ENCODE data around the gene LIN7B.
"Not testable (repeated sequence)": the region's sequence is repeated elsewhere in the genome, so short reads cannot be mapped to it uniquely, and the experiment has no call there.

DNA sequence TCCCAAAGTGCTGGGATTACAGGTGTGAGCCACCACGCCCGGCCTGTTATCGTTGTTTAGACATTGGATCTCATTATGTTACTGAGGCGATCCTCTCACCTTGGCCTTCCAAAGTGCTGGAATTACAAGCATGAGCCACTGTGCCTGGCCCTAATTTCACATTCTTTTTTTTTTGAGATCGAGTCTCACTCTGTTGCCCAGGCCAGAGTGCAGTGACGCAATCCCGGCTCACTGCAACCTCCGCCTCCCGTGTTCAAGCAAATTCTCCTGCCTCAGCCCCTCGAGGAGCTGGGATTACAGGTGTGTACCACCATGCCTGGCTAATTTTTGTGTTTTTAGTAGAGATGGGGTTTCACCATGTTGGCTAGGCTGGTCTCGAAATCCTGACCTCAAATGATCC, 9.1 kb downstream of the LIN7B start:
- TF ChIP-seq EZH2 (IDR thresholded peaks at IDR 0.05); POLR2AphosphoS5 (IDR thresholded peaks at IDR 0.05; ENCODE audit: borderline replicate concordance, low read depth, low read length); FOXP2 (optimal IDR thresholded peaks at IDR 0.05; ENCODE audit: control extremely low read depth, extremely low read length, insufficient read depth): not testable (repeated sequence)
